MG63 (cell line): ENCODE measurements around the gene KDM2B. TPM values are rescaled to one million over a fixed set of nuclear protein-coding genes. Genes with fewer than 3 reads are reported as not detected.

Source experiments
- DNase-seq: peaks from one replicate; pipeline ENCODE4 v3.0.0-alpha.2; 2020
- H3K27me3 ChIP-seq: fragments of 250-450 bp; sonication (Bioruptor Pico); 2 replicates; pipeline ENCODE4 v1.5.1; 2020; ENCODE audit warnings: mild to moderate bottlenecking, moderate library complexity
- H3K36me3 ChIP-seq: fragments of 250-450 bp; sonication (Bioruptor Pico); 2 replicates; pipeline ENCODE4 v1.5.1; 2020; ENCODE audit warnings: mild to moderate bottlenecking, moderate library complexity
- H3K4me3 ChIP-seq: fragments of 250-450 bp; sonication (Bioruptor Pico); 2 replicates; pipeline ENCODE4 v1.5.1; 2020; ENCODE audit warnings: mild to moderate bottlenecking, moderate library complexity
- H3K9me3 ChIP-seq: fragments of 250-450 bp; sonication (Bioruptor Pico); 2 replicates; pipeline ENCODE4 v1.5.1; 2020; ENCODE audit warnings: mild to moderate bottlenecking, moderate library complexity
- total RNA-seq: library from RNA; depleted of rRNA; stranded (reverse); fragments of >200 nt; shearing (Covaris generic); gene quantifications from 2 replicates; pipeline ENCODE4 v1.2.3, GENCODE V29; 2014; ENCODE audit warnings: low replicate concordance

KDM2B gene
- total RNA-seq, 1 experiment from 2014 or later: 30.1 TPM

GRCh38 chr12:121537814-121538698, 42.8 kb downstream of the KDM2B start:
- no peak for DNase-seq
- Histone ChIP-seq H3K4me3 (peak overlapping the region; percentile 24), H3K9me3 (no peaks in the 10 kb centered on the region), H3K36me3 (no peaks in the 10 kb centered on the region), H3K27me3 (no peaks in the 10 kb centered on the region)

GRCh38 chr12:121536899-121537813, 43.7 kb downstream of the KDM2B start:
- Histone ChIP-seq H3K36me3 (no peaks in the 10 kb centered on the region; the same call in 1 of the 2 replicates), H3K9me3 (no peaks in the 10 kb centered on the region), H3K4me3 (peak overlapping the region; percentile 24), H3K27me3 (no peaks in the 10 kb centered on the region)
- DNase-seq: peak; percentile 53

GRCh38 chr12:121536054-121536898, 44.5 kb downstream of the KDM2B start:
- Histone ChIP-seq H3K4me3 (no peak overlapping the region), H3K36me3 (no peaks in the 10 kb centered on the region; the same call in 1 of the 2 replicates), H3K9me3 (no peaks in the 10 kb centered on the region), H3K27me3 (no peaks in the 10 kb centered on the region)
- DNase-seq: no peak

GRCh38 chr12:121535150-121536053, 45.4 kb downstream of the KDM2B start:
- no peak for DNase-seq
- H3K9me3 ChIP-seq: no peaks in the 10 kb centered on the region
- H3K27me3 ChIP-seq: no peaks in the 10 kb centered on the region

GRCh38 chr12:121534495-121535148, 46.2 kb downstream of the KDM2B start:
- H3K4me3 ChIP-seq: no peak overlapping the region
- DNase-seq: no peak
- H3K9me3 ChIP-seq: no peaks in the 10 kb centered on the region
- H3K27me3 ChIP-seq: no peaks in the 10 kb centered on the region
- no peaks in the 10 kb centered on the region; the same call in 1 of the 2 replicates for H3K36me3 ChIP-seq

More at GRCh38 chr12:121535150-121536053, 45.4 kb downstream of the KDM2B start:
- H3K4me3 ChIP-seq: no peak overlapping the region
- H3K36me3 ChIP-seq: no peaks in the 10 kb centered on the region; the same call in 1 of the 2 replicates

GRCh38 chr12:121533394-121534090, 47.3 kb downstream of the KDM2B start:
- DNase-seq: no peak
- H3K27me3 ChIP-seq: no peaks in the 10 kb centered on the region
- no peaks in the 10 kb centered on the region for H3K9me3 ChIP-seq
- H3K36me3 ChIP-seq: no peaks in the 10 kb centered on the region; the same call in 1 of the 2 replicates
- H3K4me3 ChIP-seq: no peak overlapping the region

GRCh38 chr12:121532503-121533393, 48.1 kb downstream of the KDM2B start:
- H3K4me3 ChIP-seq: no peak overlapping the region
- DNase-seq: no peak

GRCh38 chr12:121531356-121531750, 49.5 kb downstream of the KDM2B start:
- H3K27me3 ChIP-seq: no peaks in the 10 kb centered on the region
- no peaks in the 10 kb centered on the region; the same call in 1 of the 2 replicates for H3K36me3 ChIP-seq
- no peak for DNase-seq
- no peaks in the 10 kb centered on the region for H3K9me3 ChIP-seq
- H3K4me3 ChIP-seq: no peak overlapping the region

More at GRCh38 chr12:121532503-121533393, 48.1 kb downstream of the KDM2B start:
- no peaks in the 10 kb centered on the region for H3K27me3 ChIP-seq
- no peaks in the 10 kb centered on the region; the same call in 1 of the 2 replicates for H3K36me3 ChIP-seq
- no peaks in the 10 kb centered on the region for H3K9me3 ChIP-seq

- H3K27me3 ChIP-seq: no peaks in the 10 kb centered on the region
- DNase-seq: peak; percentile 78
- no peaks in the 10 kb centered on the region for H3K9me3 ChIP-seq
- no peaks in the 10 kb centered on the region; the same call in 1 of the 2 replicates for H3K36me3 ChIP-seq
- no peak overlapping the region for H3K4me3 ChIP-seq
These were observed 50.0 kb downstream of the KDM2B start for GRCh38 chr12:121530600-121531355.

- Histone ChIP-seq H3K36me3 (no peaks in the 10 kb centered on the region; the same call in 1 of the 2 replicates), H3K9me3 (no peaks in the 10 kb centered on the region), H3K4me3 (no peak overlapping the region), H3K27me3 (no peaks in the 10 kb centered on the region)
- no peak for DNase-seq
These were observed 51.6 kb downstream of the KDM2B start for GRCh38 chr12:121529184-121529583.

GRCh38 chr12:121525411-121525810, 55.4 kb downstream of the KDM2B start:
- no peak for DNase-seq
- no peaks in the 10 kb centered on the region for H3K27me3 ChIP-seq
- H3K9me3 ChIP-seq: no peaks in the 10 kb centered on the region
- no peaks in the 10 kb centered on the region for H3K36me3 ChIP-seq
- no peak overlapping the region for H3K4me3 ChIP-seq

- H3K36me3 ChIP-seq: no peaks in the 10 kb centered on the region
- DNase-seq: no peak
- no peaks in the 10 kb centered on the region for H3K9me3 ChIP-seq
- H3K27me3 ChIP-seq: no peaks in the 10 kb centered on the region
- no peak overlapping the region for H3K4me3 ChIP-seq
These were observed 56.5 kb downstream of the KDM2B start for GRCh38 chr12:121524196-121524916.
